GM19438 (cell line): ENCODE results near the gene ALLC.

ENCODE experiments used
- ATAC-seq: cut with Tn5 transposase; IDR thresholded peaks from one replicate; pipeline ENCODE4 v1.9.1; 2021; ENCODE audit warnings: low read depth; ENCODE audit not compliant: unreplicated experiment

Gene ALLC

DNA sequence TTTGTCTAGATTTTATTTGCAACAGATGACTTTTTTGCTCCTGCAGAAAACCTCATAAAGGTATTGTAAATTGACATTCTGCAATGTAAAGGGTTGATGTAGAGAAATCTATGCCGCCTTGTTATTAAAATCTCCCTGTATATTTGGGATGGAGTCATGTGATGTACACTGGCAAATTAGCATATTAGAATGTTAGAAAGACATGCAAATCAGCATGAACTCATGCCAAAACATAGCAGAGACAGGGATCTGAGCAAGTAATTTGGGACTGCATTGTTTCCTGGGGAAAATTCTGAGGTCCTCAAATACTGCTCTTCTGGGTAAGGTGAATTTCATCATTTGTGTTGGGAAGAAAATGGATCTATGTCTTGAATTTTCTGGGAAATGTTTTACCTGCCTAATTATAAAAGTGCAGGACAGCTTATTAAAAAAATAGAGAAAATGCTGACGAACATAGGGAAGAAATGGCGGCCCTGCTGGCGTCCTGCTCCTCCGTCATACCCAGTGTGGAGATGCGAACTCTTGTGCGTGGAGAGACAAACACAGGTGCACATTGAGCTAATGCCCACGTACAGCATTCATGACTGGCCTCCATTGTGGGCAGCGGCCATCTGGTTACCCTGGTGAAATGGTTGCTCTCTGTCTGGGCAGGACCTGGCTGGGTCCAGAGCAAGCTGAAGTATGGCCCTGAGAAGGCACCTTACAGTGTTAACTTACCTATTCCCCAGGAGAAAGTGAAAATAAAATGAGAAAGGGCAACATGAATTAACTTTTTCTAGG, 16.3 kb downstream of the ALLC start:
- ATAC-seq = no peak

DNA sequence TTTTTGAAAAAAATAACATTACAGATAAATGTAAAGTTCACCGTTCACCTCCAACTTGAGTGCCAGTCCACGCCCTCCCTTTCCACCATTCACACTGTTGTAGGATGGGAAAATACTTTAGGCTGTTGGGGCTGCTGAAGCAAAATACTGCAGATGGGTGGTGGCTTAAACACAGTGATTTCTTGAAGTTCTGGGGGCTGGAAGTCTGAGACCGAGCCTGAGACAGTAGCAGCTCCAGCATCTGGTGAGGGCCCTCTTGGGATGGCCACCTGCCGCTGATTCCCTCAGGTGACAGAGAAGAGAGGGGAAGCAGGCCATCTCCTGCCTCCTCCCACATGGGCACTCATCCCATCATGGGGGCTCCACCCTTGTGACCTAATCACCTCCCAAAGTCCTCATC, 17.7 kb downstream of the ALLC start:
- no peak for ATAC-seq

DNA sequence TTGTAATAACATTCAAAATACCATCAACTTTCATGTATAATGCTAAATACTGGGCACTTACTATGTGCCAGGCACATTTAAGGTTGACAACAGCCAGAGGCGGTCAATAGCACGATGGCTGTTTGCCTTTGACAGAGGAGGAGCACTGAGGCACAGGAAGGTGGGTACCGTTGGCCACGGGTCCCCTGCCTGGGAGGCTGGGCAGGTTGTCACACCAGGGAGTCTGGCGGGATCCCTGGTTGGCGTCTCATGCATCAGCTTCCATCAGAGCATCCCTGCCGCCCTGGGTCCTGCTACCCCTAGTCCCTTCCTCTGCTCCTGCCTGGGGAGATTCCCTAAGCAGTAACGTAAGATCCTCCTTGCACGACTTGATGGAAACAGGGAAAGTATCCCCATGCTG, 19.4 kb downstream of the ALLC start:
- ATAC-seq = no peak

DNA sequence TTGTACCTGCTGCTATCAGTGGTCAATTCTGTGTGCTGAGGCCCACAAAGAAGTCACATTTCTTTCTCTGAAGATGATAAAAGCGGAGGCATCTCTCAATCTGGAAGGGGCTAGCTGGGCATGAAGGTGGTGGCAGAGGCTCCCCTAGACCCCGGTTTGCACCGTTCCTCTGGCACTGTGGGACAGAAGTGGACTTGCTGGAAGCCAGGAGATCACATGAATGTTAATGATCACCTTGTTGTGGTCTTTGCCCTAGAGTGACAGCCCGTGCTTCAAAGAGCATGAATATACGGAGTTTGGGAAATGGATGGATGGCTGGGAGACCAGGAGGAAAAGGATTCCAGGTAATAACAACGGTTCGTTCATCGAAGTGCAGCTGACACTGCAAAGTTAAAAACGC, 20.2 kb downstream of the ALLC start:
- ATAC-seq = no peak

DNA sequence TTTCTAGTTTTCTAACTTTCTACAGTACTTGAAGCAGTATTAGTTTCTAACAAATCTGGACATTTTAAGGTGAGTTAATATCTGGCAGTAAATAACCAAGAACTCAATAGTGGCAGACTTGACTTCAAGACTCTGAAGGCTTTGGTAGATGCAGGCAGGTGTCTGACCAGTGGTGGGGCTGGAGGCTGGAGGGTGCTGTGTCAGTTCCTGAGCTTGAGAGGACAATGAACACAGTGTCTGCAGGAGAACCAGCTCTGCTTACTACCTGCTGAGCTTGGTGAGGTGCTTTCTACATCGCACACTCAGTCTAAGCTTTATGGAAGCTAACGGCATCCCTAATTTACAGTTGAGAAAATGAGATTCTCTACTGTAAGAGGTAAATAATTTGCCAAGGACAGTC, 21.2 kb downstream of the ALLC start:
- no peak for ATAC-seq

DNA sequence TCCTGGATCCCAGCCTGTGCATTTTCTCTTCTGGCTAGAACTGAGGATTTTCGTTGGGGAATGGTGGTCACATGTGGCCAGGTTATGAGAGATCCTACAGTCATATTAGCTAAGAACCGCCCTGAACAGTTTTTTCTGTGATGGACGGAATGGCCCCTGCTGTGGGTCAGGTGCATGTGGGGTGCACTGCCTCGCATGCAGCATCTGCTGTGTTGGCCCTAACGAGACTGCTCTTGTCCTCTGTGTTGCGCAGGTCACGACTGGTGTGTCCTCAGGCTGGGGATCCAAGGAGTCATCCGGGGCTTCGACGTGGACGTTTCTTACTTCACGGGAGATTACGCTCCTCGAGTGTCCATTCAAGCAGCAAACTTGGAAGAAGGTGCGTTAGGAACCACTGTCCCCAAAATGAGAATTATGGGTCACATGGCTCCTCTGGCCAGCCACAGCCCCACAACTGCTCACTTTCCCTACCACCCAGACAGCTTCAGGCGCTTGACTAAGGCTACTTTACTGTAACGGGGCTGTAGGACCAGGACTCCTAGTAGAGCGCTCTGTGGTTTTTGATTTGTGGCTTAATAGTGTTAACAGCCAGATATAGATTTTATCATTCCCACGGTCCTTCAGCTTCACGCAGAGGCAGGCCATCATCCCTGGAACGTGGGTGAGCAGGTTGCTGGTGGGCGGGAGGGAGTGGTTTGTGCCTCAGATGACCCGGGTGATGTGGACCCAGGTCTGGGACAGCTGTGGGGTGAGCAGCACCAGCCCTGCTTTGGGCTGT, 21.8 kb downstream of the ALLC start:
- no peak for ATAC-seq

DNA sequence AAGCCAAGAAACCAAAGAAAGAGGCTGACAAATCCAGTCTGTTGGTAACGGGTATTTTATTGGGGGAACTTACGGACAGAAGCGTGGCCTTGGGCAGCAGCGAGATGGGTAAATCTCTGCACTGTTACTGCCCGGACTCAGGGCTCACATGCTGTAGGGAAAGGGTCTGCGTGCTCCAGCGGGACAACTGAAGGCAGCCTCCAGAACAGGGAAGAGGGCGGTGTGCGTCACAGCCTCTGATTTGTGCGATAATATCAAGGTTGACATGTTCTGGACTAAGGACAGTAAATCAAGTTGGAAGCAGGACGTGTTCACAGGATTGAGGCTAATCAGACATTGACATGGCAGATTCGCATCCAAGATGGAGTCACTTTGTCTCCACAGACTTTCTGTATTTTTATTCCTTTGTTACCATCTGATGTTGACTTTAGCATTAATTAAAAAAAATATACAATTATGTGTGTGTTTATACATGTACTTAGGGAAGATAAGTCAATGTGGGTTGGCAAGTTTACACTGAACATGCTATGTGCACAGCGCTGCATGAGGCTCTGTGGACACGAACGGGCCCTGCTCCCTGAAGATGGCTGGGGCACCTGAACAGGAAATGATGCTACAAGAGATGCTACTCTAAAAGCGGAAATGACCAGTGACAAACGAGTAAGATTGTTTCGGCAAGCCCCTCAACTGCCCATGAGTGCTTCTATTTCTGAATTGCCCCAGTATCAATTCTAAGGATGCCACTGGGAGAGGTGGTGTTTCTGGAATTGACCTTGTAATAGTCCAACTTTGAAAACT, 22.7 kb downstream of the ALLC start:
- ATAC-seq = no peak

DNA sequence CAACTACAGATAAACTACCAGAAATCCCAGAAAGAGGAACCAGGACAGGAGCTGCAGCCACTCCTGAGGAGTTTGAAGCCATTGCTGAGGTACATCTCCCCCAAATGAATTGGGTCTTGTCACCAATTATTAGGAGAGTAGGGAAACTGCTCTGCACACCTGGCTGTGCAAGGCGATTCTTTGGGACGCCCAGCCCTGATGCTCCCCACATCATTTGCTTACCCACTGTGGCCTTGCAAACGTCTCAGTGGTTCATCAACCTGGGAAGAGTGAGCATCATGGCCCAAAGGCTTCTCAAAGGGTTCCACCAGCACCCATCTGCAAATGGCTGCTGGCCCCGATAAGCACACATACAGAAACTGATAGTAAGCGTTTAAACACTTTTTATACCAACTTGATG, 23.6 kb downstream of the ALLC start:
- no peak for ATAC-seq

DNA sequence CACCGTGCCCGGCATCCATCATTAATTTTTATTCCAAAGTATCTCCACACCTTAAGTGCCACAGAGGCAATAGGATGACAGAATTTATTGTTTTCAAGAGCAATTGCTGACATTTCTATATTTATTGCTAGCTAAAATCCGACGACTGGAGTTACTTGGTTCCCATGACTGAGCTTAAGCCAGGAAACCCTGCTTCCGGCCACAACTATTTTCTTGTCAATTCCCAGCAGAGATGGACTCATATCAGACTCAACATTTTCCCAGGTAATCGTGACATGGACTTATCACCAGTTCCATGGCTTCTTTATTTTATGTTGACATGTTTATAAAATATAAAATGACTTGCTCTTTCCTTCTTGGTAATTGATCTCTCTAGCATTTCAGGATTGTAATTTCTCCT, 24.8 kb downstream of the ALLC start:
- no peak for ATAC-seq

DNA sequence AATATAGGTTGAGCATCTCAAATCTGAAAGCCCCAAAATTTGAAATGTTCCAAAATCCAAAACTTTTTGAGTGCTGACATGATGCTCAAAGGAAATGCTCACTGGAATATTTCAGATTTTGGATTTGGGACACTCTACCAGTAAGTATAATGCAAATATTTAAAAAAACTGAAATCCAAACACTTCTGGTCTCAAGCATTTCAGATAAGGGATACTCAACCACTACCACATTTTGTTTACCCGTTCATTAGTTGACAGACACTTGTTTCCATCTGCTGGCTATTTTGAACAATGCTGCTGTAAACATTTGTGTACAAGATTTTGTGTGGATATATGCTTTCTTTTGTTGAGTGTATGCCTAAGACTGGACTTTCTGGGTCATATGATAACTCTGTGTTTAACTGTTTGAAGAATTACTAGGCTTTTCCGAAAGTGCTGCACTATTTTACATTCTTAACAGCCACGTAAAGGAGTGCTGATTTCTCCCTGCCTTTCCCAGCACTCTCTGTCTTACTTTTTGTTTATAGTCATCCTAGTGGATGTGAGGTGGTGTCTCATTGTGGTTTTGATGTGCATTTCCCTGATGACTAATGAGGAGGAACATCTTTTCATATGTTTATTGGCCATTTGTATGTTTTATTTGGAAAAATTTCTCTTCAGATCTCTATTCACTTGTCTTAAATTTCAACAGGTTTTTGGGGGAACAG, 25.9 kb downstream of the ALLC start:
- ATAC-seq = no peak

DNA sequence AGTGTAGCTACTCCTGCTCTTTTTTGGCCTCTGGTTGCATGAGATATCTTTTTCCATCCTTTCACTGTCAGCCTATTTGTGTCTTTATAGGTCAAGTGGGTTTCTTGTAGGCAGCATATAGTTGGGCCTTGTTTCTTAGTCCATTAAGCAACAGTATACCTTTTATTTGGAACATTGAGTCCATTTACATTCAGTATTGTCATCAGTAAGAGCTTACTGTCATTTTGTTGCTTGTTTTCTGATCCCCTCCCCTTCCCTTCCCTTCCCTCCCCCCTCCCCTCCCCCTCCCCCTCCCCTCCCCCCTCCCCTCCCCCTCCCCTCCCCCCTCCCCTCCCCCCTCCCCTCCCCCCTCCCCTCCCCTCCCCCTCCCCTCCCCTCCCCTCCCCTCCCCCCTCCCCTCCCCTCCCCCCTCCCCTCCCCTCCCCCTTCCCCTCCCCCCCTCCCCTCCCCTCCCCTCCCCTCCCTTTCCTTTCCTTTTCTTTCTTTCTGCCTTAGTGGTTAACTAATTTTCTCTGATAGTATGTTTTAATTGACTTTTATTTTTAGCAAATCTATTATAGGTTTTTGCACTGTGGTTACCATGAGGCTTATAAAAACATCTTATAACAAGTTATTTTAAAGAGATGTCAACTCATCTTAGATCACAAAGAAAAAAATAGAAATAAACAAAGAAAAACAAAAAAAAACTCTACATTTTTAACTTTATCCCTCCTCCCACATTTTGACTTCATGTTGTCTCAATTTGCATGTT, 32.2 kb downstream of the ALLC start:
- no peak for ATAC-seq

DNA sequence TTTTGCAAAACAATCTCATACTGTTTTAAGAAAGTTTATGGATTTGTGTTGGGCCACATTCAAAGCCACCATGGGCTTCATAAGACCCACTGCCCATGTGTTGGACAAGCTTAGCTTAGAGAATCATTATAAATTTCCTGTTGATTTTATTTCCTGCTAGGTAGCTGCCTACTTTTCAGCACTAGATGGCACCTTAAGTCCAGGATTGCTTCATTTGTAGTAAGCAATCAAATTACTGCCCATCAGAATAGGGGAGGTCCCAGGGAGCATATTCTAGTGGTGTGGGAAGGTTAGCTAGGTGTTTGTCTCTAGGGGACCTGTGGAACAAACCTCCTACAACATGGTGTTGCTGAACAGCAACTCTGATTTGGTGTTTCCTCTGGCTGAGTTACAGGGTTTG, 34.4 kb downstream of the ALLC start:
- no peak for ATAC-seq

DNA sequence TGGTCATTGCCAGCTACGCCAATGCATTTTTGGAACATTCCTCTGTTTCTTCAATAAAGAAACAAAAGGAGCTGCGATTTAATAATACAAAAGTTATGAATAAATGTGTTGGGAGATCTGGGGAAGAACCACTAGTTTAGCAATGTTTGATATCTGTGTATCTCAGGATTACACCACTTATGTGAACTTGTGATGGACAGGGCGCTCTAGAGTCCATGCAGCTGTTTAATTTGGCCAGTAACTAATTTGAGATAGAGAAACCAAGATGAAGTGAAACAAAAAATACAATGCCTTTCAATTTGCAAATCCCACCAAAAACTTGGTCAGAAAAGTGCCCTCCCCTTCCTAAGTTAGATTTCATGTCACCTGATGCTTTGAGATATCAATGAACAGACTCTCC, 38.5 kb downstream of the ALLC start:
- no peak for ATAC-seq

DNA sequence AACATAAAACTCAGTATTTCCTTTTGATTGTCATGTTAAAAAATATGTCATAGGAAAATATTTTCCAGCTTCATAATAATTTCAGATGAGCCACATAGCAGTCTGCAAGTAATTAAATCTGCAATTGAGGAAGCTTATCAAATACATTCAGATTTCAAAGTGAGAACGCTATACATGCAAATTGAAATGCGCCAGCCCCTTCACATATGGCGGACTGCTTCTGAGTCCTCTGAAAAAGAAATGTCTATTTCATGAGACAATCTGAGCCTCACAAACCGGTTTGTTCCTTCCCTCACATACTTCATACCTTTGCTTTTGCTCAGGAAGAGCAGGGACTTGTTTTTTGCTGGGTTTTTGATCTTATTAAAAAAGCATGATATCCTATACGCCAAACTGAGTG, 43.1 kb downstream of the ALLC start:
- ATAC-seq = no peak

DNA sequence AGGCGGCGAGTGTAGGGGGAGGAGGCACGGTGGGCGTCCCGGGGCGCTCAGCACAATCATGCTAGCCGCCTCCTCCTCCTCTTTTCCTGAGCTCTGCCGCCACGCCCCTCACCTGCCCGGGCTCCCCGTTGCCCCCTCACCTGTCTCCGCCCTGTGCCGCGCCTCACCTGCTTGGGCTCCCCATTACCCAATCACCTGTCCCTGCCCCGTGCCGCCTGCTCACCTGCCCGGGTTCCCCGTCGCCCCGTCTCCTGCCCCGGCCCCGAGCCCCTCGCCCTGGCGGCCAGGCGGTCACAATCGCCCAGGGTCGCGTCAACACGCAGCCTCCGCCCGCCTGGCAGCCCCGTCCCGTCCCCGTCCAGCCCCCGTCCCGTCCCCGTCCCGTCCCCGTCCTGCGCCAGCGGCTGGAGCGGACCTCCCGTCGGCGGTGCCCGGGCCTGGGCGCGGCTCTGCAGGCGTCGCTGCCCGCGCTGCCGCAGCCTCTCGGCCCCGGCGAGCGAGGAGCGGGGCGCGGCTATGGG, 45.3 kb downstream of the ALLC start, which contains the start of gene DCDC2C:
DCDC2C (plus strand) TSS at position 340 of the 521 bp plus-strand sequence; CDS start at position 517, 177 bp downstream.
- no peak for ATAC-seq

DNA sequence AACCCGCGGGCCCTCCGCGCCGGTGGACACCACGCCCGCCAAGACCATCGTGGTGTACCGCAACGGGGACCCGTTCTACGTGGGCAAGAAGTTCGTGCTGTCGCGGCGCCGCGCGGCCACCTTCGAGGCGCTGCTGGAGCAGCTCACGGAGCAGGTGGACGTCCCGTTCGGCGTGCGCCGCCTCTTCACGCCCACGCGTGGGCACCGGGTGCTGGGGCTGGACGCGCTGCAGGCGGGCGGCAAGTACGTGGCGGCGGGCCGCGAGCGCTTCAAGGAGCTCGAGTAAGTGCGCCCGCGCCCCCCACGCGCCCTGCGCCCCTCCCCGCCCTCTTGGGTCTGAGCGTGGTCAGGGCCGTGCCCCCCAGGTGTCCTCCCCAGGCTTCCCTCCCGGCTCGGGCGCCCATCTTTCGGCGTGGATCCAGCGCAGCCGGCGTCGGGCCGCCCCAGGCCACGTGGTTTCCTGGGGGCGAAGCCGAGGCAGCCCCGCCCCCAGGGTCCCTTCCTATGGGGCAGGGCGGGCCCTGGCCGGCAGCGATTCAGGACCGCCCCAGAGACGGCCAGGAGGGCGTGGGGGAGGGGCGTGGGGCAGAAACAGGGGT, 45.9 kb downstream of the ALLC start:
- ATAC-seq = no peak

DNA sequence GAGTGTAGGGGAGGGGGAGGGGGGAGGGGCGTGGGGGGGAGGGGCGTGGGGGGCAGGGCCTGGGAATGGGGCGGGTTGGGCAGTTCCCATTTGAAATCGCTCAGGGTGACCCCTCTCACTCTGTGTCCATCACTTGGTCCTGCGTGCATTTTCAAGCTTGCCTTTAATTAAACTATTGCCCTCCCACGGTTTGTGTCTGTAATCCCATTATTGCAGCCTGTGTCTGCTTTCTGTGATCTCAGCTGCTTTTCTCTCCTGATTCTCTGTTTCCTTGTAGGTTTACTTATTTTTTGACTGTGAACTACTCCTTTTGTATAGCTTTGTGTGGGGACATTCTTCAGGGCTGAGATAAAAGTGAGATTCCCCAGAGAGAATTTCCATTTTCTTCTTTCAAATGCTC, 46.7 kb downstream of the ALLC start:
- no peak for ATAC-seq

DNA sequence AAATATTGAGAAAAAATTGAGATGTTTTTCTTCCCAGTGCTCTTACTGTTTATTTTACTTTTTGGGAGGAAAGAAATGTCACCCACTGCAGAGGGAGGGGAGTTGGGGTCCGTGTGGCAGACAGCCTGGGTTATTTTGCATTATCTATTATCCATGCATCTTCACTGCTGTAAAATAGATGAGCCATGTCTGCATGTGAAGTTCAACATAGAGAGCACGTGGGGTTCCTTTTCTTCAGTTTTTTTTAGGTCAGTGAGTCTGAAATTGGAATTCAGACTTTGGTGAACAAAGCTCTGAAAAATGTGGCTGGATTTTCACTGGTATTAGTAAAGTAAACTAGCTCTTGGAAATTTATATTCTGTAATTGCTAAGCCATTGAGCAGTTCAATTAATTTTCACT, 47.8 kb downstream of the ALLC start:
- ATAC-seq = no peak

DNA sequence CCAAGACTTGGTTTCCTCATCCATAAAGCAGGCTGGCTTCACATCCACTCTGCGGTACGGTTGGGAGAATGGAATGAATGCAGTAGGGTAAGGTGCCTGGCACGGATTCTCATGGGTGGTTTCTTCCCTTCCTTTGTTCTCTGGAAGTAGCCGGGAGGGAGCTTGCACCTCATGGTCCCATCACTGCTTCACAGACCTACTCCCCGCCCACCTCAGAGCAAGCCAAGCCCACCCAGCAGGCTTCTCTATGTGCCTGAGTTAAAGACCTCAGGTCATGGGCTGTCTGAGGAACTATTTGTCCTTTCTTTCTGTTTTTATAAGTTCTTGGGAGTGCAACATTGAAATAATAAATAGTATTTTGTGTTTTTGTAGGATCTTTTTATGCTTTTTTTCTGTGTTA, 48.9 kb downstream of the ALLC start:
- ATAC-seq = no peak
